OCI-LY3 (cell line): ENCODE results near the gene SHISA4.

Experiments used
- H2AFZ ChIP-seq: fragments of 200-600, 300-600 bp; shearing (Covaris generic); 2 replicates; pipeline ENCODE4 v1.6.0; 2014; ENCODE audit warnings: antibody characterized with exemption, low read depth, low read length
- H3K27ac ChIP-seq: fragments of 200-600, 300-600 bp; sonication (generic); 2 replicates; pipeline ENCODE4 v1.5.1; 2014; ENCODE audit warnings: mild to moderate bottlenecking, low read length, moderate library complexity, mixed read lengths
- H3K27me3 ChIP-seq: fragments of 200-600, 300-600 bp; sonication (generic); 2 replicates; pipeline ENCODE4 v1.6.1; 2014; ENCODE audit warnings: low read depth, low read length, mixed read lengths
- H3K36me3 ChIP-seq: fragments of 200-600, 300-600 bp; sonication (generic); replicated peaks from 2 replicates; pipeline ENCODE3; 2014; ENCODE audit warnings: low read depth, low read length, mixed read lengths
- H3K4me1 ChIP-seq: fragments of 300-600, 200-600 bp; sonication (generic); 2 replicates; pipeline ENCODE4 v1.6.1; 2014; ENCODE audit warnings: low read length, mixed read lengths
- H3K4me2 ChIP-seq: fragments of 200-600, 300-600 bp; sonication (generic); 2 replicates; pipeline ENCODE4 v1.6.1; 2014; ENCODE audit warnings: low read length, mixed read lengths
- H3K4me3 ChIP-seq: fragments of 300-600, 200-600 bp; sonication (generic); 2 replicates; pipeline ENCODE4 v1.5.1; 2014; ENCODE audit warnings: antibody characterized with exemption, mild to moderate bottlenecking, low read length, moderate library complexity
- H3K79me2 ChIP-seq: fragments of 300-600, 200-600 bp; shearing (Covaris generic); 2 replicates; pipeline ENCODE4 v1.6.1; 2014; ENCODE audit warnings: mild to moderate bottlenecking, low read length, mixed read lengths
- H3K9ac ChIP-seq: fragments of 300-600, 200-600 bp; shearing (Covaris generic); 2 replicates; pipeline ENCODE4 v1.6.0; 2014; ENCODE audit warnings: mild to moderate bottlenecking, low read length, moderate library complexity
- H3K9me3 ChIP-seq: fragments of 200-600, 300-600 bp; shearing (Covaris generic); 2 replicates; pipeline ENCODE4 v1.6.1; 2014; ENCODE audit warnings: low read length, mixed read lengths; ENCODE audit not compliant: insufficient read depth
- H4K20me1 ChIP-seq: fragments of 200-600, 300-600 bp; sonication (generic); 2 replicates; pipeline ENCODE4 v1.6.1; 2016; ENCODE audit warnings: low read length, mixed read lengths; ENCODE audit not compliant: insufficient read depth
- EZH2phosphoT487 ChIP-seq: fragments of 200-600 bp; shearing (Covaris generic); IDR thresholded peaks from 2 replicates; pipeline ENCODE4 v1.6.1; 2018; ENCODE audit warnings: antibody characterized with exemption, mixed run types, low read depth
- TF ChIP-seq, protein P1 (sequence below): fragments of 200-600, 300-600 bp; sonication (generic); IDR thresholded peaks from 2 replicates; pipeline ENCODE4 v1.5.1; 2014; ENCODE audit warnings: antibody characterized with exemption, low read length, low read depth

SHISA4 gene

DNA sequence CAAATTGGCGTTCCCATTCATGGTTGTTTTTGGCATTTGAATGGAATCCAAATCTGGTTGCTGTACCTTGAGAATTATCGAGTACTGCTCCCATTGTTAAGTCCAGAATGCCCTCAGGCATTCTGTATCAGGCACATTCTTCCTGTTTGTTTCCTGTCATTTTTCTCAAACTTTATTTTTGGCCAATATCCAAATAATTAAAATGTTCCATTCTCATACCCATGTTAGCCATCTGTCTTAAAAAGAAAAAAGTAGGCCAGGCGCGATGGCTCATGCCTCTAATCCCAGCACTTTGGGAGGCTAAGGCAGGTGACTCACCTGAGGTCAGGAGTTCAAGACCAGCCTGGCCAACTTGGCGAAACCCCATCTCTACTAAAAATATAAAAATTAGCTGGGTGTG, 29.3 kb upstream of the SHISA4 start:
- Histone ChIP-seq H2AFZ (no peak overlapping the region), H3K79me2 (no peaks in the 10 kb centered on the region), H3K4me2 (no peak overlapping the region), H3K9ac (no peak overlapping the region), H3K36me3 (peaks cover 69% of the 10 kb centered on the region), H3K4me3 (no peak overlapping the region), H3K9me3 (no peaks in the 10 kb centered on the region), H4K20me1 (no peaks in the 10 kb centered on the region), H3K27me3 (no peaks in the 10 kb centered on the region), H3K4me1 (no peaks in the 10 kb centered on the region), H3K27ac (no peak overlapping the region)
- TF ChIP-seq, protein P1, sequence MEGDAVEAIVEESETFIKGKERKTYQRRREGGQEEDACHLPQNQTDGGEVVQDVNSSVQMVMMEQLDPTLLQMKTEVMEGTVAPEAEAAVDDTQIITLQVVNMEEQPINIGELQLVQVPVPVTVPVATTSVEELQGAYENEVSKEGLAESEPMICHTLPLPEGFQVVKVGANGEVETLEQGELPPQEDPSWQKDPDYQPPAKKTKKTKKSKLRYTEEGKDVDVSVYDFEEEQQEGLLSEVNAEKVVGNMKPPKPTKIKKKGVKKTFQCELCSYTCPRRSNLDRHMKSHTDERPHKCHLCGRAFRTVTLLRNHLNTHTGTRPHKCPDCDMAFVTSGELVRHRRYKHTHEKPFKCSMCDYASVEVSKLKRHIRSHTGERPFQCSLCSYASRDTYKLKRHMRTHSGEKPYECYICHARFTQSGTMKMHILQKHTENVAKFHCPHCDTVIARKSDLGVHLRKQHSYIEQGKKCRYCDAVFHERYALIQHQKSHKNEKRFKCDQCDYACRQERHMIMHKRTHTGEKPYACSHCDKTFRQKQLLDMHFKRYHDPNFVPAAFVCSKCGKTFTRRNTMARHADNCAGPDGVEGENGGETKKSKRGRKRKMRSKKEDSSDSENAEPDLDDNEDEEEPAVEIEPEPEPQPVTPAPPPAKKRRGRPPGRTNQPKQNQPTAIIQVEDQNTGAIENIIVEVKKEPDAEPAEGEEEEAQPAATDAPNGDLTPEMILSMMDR, result no peak
- TF ChIP-seq EZH2phosphoT487, result no peak

DNA sequence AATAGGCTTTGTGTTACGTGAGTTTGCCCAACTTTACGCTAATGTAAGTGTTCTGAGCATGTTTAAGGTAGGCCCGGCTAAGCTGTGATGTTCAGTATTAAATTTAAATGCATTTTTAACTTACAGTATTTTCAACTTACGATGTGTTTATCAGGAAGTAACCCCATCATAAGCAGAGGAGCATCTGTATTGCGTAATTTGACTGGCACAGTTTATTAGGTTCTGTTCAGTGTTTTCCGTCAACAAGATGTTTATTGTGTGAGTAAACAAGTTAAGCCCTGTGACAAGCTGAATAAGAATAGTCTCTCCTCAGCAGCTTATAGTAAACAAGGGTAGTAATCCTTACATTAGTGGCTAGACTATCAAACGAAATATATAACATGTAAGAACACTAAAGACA, 27.2 kb upstream of the SHISA4 start:
- Histone ChIP-seq H3K27ac (no peak overlapping the region), H3K27me3 (no peaks in the 10 kb centered on the region), H3K4me2 (no peak overlapping the region), H3K79me2 (no peaks in the 10 kb centered on the region), H3K4me3 (no peak overlapping the region), H2AFZ (no peak overlapping the region), H3K36me3 (peaks cover 55% of the 10 kb centered on the region), H4K20me1 (no peaks in the 10 kb centered on the region), H3K4me1 (no peaks in the 10 kb centered on the region), H3K9me3 (no peaks in the 10 kb centered on the region), H3K9ac (no peak overlapping the region)
- TF ChIP-seq EZH2phosphoT487, result no peak
- TF ChIP-seq, protein P1, result no peak

DNA sequence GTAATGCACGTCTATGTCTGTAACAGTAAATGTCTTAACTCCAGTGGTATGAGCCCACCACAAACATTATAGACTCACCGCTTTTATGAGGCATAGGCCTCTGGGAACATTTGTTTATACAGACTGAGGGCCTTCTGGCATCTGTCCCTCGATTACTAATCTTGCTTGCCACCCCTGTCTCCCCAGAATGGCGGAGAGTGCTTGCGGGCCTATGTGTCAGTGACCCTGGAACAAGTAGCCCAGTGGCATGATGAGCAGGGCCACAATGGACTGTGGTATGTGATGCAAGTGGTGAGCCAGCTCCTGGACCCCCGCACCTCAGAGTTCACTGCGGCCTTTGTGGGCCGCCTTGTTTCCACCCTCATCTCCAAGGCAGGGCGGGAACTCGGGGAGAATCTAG, 18.3 kb upstream of the SHISA4 start:
- Histone ChIP-seq H4K20me1 (no peaks in the 10 kb centered on the region), H3K27ac (no peak overlapping the region), H2AFZ (no peak overlapping the region), H3K79me2 (no peaks in the 10 kb centered on the region), H3K9ac (no peak overlapping the region), H3K4me1 (no peaks in the 10 kb centered on the region), H3K36me3 (peaks cover 76% of the 10 kb centered on the region), H3K9me3 (no peaks in the 10 kb centered on the region), H3K27me3 (no peaks in the 10 kb centered on the region), H3K4me2 (no peak overlapping the region), H3K4me3 (no peak overlapping the region)
- TF ChIP-seq, protein P1, result no peak
- no peak for TF ChIP-seq EZH2phosphoT487

DNA sequence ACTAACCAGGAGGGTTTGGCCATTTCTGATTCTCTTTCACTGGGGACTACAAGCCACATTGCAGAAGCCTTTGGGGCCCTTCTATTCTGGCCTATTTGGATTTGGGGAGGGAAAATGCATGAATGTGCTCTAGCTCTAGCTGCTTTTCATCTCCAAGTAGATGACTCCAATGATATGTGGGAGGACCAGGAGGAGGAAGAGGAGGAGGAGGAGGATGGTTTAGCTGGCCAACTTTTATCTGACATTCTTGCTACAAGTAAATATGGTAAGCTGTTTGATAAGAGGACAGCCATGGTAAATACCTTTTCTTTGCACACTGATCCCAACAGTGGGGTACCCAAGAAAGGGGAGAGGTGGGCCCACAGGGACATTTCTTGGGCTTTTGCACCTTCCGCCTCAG, 14.0 kb upstream of the SHISA4 start:
- no peaks in the 10 kb centered on the region for H4K20me1 ChIP-seq
- no peak overlapping the region for H3K4me2 ChIP-seq
- H3K27ac ChIP-seq, result no peak overlapping the region
- no peak overlapping the region for H3K9ac ChIP-seq
- no peaks in the 10 kb centered on the region for H3K27me3 ChIP-seq
- H3K4me3 ChIP-seq, result no peak overlapping the region
- H3K9me3 ChIP-seq, result no peaks in the 10 kb centered on the region
- TF ChIP-seq EZH2phosphoT487, result no peak
- TF ChIP-seq, protein P1, result no peak
- no peaks in the 10 kb centered on the region for H3K79me2 ChIP-seq
- no peak overlapping the region for H2AFZ ChIP-seq
- H3K4me1 ChIP-seq, result no peaks in the 10 kb centered on the region
- peaks cover 77% of the 10 kb centered on the region for H3K36me3 ChIP-seq
